Measurements from ENCODE around the gene ATAD5. TPM values are rescaled to one million over a fixed set of nuclear protein-coding genes. Genes with fewer than 3 reads are reported as not detected.

Gene ATAD5
- total RNA-seq, 1 experiment from 2014 or later: 26.0 TPM

DNA sequence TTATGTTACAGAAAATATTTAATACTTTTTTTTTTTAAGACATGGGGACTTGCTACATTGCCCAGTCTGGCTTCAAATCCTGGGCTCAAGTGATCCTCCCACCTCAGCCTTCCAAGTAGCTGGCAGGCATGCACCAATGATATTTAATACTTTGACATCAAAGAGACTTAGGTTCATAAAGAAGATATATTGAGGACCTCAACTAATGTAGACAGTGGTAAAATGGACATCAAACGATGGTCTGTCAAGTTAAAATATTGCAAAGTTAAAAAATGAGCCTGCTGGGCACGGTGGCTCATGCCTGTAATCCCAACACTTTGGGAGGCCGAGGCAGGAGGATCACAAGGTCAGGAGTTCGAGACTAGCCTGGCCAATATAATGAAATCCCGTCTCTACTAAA lies 65.5 kb downstream of the ATAD5 start:
- POLR2A ChIA-PET: no interaction called here
- no peak for TF ChIP-seq ZBTB21 (CRISPR knock-in tag; IDR thresholded peaks at IDR 0.05; ENCODE audit: borderline replicate concordance)
- TF ChIP-seq ZNF416 (CRISPR knock-in tag; IDR thresholded peaks at IDR 0.05): no peak
- no peak for TF ChIP-seq ZNF138 (CRISPR knock-in tag; conservative IDR thresholded peaks at IDR 0.05)
- no peak for TF ChIP-seq GABPB1 (CRISPR knock-in tag; IDR thresholded peaks at IDR 0.05)
- no peak for TF ChIP-seq NFYB (CRISPR knock-in tag; conservative IDR thresholded peaks at IDR 0.05; ENCODE audit: low read depth)
- no peak for TF ChIP-seq ZMAT4 (CRISPR knock-in tag; IDR thresholded peaks at IDR 0.05)
- TF ChIP-seq, protein P1, sequence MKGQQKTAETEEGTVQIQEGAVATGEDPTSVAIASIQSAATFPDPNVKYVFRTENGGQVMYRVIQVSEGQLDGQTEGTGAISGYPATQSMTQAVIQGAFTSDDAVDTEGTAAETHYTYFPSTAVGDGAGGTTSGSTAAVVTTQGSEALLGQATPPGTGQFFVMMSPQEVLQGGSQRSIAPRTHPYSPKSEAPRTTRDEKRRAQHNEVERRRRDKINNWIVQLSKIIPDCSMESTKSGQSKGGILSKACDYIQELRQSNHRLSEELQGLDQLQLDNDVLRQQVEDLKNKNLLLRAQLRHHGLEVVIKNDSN (CRISPR knock-in tag; IDR thresholded peaks at IDR 0.05): no peak
- TF ChIP-seq NFE2L1 (CRISPR knock-in tag; IDR thresholded peaks at IDR 0.05): no peak
- TF ChIP-seq, protein P2, sequence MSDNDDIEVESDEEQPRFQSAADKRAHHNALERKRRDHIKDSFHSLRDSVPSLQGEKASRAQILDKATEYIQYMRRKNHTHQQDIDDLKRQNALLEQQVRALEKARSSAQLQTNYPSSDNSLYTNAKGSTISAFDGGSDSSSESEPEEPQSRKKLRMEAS (CRISPR knock-in tag; IDR thresholded peaks at IDR 0.05): no peak
- H3K27me3 Mint-ChIP-seq (ENCODE audit: low read depth): no peaks in the 10 kb centered on the region
- no peak for DNase-seq (ENCODE audit: low spot score)
- no peak overlapping the region for H3K4me3 Mint-ChIP-seq
- ATAC-seq: no peak
- peaks cover 25% of the 10 kb centered on the region for H3K36me3 Mint-ChIP-seq
- H3K4me1 Mint-ChIP-seq: no peaks in the 10 kb centered on the region
- no peak overlapping the region for H3K27ac Mint-ChIP-seq
- no peaks in the 10 kb centered on the region for H3K9me3 Mint-ChIP-seq
- CTCF ChIA-PET: no interaction called here

DNA sequence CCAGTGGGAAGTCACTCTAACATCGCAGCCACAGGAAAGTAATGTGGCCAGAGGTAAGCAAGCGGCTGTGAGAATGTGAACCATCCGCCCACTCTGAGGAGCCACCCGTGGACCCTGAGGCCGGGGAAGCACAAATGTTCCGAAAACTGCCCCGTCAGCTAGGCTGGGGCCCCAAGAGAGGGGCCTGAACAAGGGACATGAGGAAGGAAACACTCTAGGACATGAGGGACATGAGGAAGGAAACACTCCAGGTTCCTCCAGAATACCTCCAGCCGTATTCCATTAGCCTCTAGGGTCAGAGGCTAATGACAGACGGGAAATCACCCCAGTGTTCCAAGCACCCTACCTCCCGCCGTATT lies 74.0 kb downstream of the ATAD5 start:
- Mint-ChIP-seq H3K4me3 (peak overlapping the region; percentile 100), H3K9me3 (no peaks in the 10 kb centered on the region), H3K4me1 (peaks cover 12% of the 10 kb centered on the region), H3K36me3 (peaks cover 4% of the 10 kb centered on the region), H3K27me3 (ENCODE audit: low read depth) (no peaks in the 10 kb centered on the region), H3K27ac (peak overlapping the region; percentile 79)
- ChIA-PET CTCF (no interaction called here), POLR2A (no interaction called here)
- DNase-seq (ENCODE audit: low spot score): no peak
- peak; percentile 26 for ATAC-seq
- TF ChIP-seq SOX15 (CRISPR knock-in tag; IDR thresholded peaks at IDR 0.05): no peak
- TF ChIP-seq, protein P3, sequence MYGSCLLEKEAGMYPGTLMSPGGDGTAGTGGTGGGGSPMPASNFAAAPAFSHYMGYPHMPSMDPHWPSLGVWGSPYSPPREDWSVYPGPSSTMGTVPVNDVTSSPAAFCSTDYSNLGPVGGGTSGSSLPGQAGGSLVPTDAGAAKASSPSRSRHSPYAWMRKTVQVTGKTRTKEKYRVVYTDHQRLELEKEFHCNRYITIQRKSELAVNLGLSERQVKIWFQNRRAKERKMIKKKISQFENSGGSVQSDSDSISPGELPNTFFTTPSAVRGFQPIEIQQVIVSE (CRISPR knock-in tag; IDR thresholded peaks at IDR 0.05; ENCODE audit: borderline replicate concordance): no peak
- no peak for TF ChIP-seq ZNF416 (CRISPR knock-in tag; IDR thresholded peaks at IDR 0.05)
- no peak for TF ChIP-seq KAT7 (CRISPR knock-in tag; IDR thresholded peaks at IDR 0.05; ENCODE audit: borderline replicate concordance)
- TF ChIP-seq ZNF263 (CRISPR knock-in tag; IDR thresholded peaks at IDR 0.05; ENCODE audit: low read depth): no peak
- TF ChIP-seq NFE2L1 (CRISPR knock-in tag; IDR thresholded peaks at IDR 0.05): no peak
- TF ChIP-seq PRRX2 (CRISPR knock-in tag; IDR thresholded peaks at IDR 0.05): no peak
- TF ChIP-seq ZNF219 (CRISPR knock-in tag; IDR thresholded peaks at IDR 0.05; ENCODE audit: borderline replicate concordance): no peak
- no peak for TF ChIP-seq GABPB1 (CRISPR knock-in tag; IDR thresholded peaks at IDR 0.05)
- TF ChIP-seq, protein P4, sequence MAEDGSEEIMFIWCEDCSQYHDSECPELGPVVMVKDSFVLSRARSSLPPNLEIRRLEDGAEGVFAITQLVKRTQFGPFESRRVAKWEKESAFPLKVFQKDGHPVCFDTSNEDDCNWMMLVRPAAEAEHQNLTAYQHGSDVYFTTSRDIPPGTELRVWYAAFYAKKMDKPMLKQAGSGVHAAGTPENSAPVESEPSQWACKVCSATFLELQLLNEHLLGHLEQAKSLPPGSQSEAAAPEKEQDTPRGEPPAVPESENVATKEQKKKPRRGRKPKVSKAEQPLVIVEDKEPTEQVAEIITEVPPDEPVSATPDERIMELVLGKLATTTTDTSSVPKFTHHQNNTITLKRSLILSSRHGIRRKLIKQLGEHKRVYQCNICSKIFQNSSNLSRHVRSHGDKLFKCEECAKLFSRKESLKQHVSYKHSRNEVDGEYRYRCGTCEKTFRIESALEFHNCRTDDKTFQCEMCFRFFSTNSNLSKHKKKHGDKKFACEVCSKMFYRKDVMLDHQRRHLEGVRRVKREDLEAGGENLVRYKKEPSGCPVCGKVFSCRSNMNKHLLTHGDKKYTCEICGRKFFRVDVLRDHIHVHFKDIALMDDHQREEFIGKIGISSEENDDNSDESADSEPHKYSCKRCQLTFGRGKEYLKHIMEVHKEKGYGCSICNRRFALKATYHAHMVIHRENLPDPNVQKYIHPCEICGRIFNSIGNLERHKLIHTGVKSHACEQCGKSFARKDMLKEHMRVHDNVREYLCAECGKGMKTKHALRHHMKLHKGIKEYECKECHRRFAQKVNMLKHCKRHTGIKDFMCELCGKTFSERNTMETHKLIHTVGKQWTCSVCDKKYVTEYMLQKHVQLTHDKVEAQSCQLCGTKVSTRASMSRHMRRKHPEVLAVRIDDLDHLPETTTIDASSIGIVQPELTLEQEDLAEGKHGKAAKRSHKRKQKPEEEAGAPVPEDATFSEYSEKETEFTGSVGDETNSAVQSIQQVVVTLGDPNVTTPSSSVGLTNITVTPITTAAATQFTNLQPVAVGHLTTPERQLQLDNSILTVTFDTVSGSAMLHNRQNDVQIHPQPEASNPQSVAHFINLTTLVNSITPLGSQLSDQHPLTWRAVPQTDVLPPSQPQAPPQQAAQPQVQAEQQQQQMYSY (CRISPR knock-in tag; IDR thresholded peaks at IDR 0.05): no peak
- no peak for TF ChIP-seq CREB1 (CRISPR knock-in tag; IDR thresholded peaks at IDR 0.05)
- TF ChIP-seq USF2 (CRISPR knock-in tag; IDR thresholded peaks at IDR 0.05): no peak
- TF ChIP-seq ZNF423 (CRISPR knock-in tag; IDR thresholded peaks at IDR 0.05): no peak
- TF ChIP-seq, protein P5, sequence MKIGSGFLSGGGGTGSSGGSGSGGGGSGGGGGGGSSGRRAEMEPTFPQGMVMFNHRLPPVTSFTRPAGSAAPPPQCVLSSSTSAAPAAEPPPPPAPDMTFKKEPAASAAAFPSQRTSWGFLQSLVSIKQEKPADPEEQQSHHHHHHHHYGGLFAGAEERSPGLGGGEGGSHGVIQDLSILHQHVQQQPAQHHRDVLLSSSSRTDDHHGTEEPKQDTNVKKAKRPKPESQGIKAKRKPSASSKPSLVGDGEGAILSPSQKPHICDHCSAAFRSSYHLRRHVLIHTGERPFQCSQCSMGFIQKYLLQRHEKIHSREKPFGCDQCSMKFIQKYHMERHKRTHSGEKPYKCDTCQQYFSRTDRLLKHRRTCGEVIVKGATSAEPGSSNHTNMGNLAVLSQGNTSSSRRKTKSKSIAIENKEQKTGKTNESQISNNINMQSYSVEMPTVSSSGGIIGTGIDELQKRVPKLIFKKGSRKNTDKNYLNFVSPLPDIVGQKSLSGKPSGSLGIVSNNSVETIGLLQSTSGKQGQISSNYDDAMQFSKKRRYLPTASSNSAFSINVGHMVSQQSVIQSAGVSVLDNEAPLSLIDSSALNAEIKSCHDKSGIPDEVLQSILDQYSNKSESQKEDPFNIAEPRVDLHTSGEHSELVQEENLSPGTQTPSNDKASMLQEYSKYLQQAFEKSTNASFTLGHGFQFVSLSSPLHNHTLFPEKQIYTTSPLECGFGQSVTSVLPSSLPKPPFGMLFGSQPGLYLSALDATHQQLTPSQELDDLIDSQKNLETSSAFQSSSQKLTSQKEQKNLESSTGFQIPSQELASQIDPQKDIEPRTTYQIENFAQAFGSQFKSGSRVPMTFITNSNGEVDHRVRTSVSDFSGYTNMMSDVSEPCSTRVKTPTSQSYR (CRISPR knock-in tag; IDR thresholded peaks at IDR 0.05): no peak
- no peak for TF ChIP-seq ZSCAN18 (CRISPR knock-in tag; IDR thresholded peaks at IDR 0.05)
- no peak for TF ChIP-seq NFATC4 (CRISPR knock-in tag; IDR thresholded peaks at IDR 0.05)
- TF ChIP-seq GTF2I (CRISPR knock-in tag; conservative IDR thresholded peaks at IDR 0.05): no peak
